Left kidney (tissue), 2 donors: ENCODE data around the gene PRXL2B. TPM values are rescaled to one million over a fixed set of nuclear protein-coding genes. Genes with fewer than 3 reads are reported as not detected.
"Not testable (repeated sequence)": the region's sequence is repeated elsewhere in the genome, so short reads cannot be mapped to it uniquely, and the experiment has no call there.

Source experiments
- DNase-seq: peaks from one replicate; pipeline ENCODE4 v3.0.0-alpha.2; 2013
- polyA plus RNA-seq: library from polyadenylated mRNA; unstranded; fragments of 120-200 nt; gene quantifications from one replicate; pipeline ENCODE4 v1.2.1, GENCODE V29; 2013; ENCODE audit not compliant: insufficient read length

The PRXL2B gene
- polyA plus RNA-seq, 1 donor = 35.4 TPM

DNA sequence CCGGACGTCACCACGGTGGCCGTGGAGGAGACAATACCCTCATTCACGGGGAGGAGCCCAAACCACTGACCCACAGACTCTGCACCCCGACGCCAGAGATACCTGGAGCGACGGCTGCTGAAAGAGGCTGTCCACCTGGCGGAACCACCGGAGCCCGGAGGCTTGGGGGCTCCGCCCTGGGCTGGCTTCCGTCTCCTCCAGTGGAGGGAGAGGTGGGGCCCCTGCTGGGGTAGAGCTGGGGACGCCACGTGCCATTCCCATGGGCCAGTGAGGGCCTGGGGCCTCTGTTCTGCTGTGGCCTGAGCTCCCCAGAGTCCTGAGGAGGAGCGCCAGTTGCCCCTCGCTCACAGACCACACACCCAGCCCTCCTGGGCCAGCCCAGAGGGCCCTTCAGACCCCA is 23.4 kb upstream of the PRXL2B start:
- no peak for DNase-seq

DNA sequence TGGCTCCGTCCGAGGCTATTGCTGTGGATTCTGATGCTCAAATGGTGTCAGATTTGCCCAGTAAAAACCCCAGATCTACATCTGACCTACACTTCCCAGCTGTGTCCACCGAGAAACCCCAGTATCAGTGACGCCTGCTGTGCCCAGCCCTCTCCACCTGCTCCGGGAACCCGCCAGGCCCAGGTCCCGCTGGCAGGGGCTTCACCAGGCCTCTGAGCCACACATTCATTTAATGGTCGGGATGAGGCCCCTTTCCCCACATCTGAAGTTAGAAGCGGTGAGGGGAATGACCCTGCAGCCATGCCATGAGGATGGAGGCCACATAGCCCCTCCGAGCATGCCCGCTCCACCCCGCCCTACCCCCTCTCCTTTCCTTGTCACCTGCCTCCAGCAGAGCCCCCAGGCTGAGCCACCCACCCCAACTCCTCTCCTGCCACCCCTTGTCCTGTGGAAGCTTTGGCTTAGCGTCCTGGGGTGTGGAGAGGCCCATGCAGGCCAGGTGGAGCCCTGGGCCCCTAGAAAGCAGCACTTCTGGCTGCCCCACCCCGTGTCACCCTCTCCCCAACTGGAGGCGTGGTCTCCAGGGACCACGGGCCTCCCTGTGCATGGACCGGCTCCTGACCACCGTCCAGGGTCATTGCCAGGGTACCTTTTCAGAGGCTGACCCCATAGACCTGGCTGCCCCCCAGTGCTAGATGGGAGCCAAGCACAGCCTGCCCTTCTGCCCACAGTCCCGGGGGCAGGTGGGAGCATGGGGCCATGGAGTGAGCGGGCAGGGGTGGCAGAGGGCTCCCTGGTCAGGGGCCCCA is 22.4 kb upstream of the PRXL2B start:
- no peak for DNase-seq

DNA sequence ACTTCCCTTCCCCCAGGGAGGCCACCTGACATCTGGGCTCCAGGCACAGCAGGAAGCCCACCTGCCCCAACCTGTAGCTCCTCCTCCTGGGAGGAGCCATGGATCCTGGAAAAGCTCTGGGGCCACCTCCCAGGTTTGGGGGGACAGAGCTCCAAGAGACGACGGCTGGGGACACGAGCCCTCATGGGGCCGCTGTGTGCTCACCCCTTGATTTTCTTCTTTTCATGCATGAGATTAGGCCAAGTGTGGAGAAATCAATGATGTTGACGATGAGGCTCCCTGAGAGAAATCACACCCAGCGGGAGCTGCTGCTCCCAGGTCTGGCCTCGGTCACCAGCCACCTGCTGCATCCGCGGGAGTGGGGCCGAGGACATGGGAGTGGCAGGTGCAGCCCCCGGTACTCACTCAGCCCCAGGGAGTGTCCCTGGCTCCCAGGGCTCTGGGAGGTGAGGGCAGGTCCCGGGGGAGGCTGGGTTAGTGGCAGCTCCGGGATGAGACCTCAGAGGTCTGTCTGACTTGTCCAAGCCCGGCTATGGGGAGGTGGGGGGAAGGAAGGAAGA is 21.7 kb upstream of the PRXL2B start:
- DNase-seq = no peak

DNA sequence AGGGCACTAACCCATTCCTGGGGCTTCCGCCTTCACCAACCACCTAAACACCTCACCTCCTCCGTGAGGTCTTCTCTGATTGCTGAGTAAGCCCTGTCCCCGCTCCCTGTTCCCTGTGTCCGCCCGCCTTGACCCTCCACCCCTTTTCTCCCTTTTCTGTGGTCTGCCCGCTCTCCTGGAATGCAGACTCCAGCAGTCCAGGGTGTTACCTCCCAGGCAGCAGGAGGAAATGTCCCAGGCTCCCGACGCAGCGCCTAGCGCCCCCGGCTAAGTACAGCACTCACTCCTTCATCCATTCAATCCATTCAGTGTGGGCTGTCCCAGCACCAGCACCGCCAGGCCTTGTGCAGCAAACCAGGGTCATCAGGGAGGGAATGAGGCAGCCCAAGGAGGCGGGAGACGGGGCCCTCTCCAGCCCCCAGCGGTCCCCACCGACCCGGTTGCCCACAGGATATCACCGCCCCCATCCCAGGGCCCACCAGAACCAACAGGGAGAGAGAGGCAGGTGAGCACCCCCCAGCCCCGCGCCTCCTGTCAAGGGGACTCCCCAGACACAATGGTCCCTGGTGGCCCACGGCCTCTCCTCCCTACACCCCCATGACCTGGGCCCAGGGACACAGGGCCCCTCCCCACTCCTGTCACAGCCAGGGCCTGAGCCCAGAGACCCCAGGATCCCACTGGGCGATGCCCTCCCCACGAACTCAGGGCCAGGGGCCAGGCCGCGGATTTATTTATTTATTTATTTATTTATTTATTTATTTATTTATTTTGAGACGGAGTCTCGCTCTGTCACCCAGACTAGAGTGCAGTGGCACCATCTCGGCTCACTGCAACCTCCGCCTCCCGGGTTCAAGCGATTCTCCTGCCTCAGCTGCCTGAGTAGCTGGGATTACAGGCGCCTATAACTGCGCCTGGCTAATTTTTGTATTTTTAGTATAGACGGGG is 20.2 kb upstream of the PRXL2B start:
- no peak for DNase-seq

DNA sequence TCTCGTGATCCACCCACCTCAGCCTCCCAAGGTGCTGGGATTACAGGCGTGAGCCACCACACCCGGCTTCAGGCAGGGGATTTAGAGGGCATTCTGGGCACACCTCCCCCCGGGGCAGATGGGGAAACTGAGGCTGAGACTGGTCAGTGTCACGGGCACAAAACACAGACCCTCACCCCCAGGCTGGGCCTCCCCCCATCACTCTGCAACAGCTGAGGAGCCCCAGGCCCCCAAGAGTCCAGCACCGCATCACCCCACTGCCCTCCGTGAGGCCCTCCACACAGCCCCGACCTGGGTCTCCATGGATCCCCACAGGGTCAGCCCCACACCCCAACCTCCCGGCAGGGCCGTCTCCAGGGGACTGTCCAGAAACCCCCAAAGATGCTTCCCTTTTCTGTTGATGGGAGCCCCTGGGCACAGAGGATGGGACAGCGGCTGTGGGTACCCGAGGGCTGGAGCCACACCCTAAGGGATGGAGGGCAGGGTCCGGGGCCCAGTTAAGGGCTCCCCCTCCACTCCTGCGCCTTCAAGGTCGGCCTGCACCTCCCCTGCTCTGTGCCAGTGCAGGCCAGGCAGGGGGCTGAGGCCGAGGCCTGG is 19.4 kb upstream of the PRXL2B start:
- no peak for DNase-seq

DNA sequence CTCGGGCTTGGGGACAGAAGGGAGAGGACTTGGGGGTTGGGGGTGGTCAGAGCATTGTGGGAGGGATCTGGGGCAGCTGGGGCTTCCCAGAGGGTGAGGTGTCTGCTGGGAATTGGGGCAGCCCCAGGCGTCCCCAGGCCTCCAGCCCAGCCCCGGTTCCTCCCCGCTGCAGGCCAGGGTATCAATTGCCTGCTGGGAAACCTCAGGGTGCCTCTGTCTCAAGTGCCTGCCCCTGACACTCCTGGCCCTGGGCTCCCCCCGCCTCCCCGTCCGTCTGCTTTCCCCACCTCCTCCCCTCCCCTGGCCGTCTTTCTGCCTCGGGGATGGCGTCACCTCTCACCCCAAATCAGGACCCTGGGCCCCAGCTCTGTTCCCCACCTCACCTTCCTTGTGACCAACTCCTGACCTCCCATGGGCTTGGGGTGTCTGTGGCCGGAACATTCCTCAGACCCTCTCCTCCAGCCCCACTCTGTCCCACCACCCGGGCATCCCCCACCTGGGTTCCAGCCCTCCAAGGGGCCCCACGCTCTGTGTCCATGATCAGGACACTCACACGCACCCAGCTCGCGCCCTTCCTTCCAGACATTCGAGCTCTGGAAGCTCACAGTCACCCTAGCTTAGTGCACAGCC is 18.3 kb upstream of the PRXL2B start:
- DNase-seq = not testable (repeated sequence)

DNA sequence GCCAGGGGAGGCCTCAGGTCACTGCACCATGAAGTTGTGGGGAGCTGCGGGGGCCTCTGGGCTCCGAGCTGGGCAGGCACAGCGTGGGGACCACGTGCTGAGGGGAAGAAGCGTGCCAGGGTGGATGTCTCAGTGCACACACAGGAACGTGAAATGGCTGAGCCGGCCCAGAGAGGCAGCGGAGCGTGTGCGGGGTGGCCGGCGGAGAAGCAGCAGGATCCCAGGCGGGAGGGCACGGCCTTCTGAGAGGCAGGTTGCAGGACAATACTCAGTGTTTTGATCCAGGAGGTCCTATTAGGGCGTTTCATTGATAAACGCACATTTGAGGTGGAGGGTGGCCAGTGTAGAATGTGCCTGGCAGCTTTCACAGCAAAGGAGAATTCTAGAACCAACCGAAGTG is 17.5 kb upstream of the PRXL2B start:
- no peak for DNase-seq

DNA sequence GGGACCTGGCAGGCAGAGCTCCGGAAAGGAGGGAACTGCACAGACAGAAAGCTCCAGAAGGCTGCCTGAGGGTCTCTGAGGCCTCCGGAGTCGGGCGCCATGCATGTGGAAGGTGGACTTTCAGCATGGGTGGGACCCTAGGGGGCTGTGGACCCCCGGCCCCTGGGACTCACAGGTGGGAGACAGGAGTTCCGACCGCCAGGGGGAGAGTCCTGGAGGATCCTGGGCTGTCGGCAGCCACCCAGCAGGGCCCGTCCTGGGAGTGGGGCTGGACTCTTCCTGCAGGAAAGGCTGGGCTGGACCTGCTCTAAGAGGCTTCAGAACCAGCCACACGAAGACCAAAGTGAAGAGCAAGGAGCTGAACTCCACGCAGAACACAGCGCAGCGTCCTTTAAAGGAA is 16.9 kb upstream of the PRXL2B start:
- DNase-seq = not testable (repeated sequence)

DNA sequence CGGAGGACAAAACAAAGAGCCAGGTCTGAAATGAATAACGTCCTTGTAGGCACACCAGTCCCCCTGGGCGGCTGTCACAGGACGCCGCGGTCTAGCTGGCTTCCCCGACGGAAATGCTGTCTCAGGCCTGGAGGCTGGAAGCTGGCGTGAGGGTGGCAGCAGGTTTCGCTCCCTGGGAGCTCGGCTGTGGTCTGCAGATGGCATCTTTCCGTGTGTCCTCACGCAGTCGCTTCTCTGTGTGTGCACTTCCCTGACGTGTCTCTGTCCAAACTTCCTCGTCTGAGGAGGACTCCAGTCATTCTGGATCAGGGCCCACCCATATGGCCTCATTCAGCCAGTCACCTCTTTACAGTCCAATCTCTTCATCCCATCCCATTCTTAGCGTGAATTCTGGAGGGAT is 16.2 kb upstream of the PRXL2B start:
- no peak for DNase-seq

DNA sequence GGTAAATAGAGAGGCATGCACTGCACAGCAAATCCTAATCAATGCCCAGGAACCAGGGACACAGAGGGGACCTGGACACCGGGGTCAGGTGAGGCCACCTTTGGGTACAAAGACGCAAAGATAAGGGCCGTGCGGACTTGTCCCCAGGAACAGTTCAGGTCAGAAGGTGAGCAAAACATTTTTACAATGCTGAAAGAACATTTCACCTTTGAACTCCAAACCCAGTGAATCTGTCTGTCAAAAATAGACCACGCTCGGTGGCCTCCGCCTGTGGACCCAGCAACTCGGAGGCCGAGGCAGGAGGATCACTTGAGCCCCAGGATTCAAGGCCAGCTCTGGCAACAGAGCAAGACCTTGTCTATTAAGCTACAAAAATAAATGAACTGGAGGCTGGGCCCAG is 15.2 kb upstream of the PRXL2B start:
- DNase-seq = no peak

DNA sequence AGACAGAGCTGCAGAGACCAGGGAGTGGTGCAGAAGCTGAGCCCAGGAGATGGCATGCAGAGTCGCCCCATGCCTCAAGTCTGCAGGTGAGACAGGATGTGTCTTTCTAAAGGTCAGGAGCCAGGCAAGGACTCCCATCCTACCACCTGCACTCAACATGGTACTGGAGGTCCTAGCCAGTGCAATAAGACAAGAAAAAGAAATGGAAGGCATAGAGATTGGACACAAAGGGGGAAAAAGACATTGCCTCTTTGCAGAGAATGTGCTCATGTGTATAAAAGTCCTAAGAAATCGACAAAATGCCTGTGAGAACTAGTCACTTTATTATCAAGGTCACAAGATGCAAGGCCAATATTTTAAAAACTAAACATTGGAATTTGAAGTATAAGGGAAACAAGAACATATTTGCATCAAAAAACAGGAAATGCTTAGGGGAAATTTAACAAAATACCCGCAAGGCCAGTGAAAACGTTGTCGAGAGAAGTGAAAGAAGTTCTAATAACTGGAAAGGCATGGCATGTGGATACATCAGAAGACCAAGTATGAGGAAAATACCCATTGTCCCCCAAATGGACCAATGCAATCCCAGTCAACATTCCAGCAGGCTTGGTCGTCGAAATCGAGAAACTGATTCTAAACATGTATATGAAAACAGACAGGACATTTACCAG is 13.2 kb upstream of the PRXL2B start:
- DNase-seq = no peak

DNA sequence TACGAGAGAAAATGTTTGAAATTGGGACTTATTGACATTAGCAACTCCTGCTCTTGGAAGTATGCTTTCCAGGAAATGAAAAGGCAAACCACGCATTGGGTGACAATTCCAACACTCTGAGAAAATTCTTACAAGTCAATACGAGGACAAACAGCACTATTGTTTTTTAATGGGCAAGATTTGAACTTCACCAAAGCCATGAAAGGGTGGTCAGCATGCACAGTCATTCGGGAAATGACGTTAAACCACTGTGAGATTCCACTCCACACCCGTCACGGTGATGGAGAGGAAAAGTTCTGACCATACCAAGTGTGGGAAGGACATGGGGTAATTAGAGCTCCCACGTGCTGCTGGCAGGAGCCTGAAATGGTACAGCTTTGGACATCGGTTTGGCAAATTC is 12.2 kb upstream of the PRXL2B start:
- DNase-seq = no peak

DNA sequence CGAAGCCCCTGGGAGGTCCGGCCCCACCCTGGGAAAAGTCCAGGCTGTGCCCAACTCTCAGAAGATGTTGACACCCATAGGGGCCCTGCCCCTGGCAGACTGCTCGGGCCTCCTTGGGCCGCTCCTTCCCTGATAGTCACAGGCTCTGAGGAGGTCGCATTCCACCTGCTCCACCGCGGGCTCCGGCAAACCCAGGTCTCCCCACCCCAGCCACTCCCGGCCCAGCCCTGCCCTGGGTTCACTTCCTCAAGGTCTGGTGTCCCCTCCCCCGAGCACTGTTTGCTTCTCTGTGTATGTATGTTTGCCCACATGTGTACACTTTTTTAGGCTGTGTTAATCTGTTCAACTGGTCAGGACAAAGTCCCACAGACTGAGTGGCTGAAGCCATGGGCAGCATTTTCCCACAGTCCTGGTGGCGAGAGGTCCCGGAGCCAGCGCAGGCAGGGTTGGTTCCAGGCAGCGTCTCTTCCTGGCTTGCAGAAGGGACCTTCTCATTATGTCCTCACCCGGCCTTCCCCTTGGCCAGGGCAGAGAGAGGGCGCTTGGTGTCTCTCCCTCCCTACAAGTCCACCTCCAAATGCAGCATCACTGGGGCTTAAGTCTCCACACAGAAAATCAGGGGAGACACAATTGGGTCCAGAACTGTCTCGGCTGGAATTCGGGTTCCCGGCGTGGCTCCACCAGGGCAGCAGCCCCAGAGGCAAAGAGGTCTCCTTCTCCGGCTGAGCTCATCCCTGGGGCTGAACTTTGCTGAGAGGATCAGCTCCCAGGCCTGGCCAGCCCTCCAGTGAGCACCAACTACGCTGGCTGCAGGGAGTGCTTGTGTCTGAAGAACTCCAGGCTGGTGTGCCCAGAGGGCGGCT is 10.5 kb upstream of the PRXL2B start:
- DNase-seq = no peak

DNA sequence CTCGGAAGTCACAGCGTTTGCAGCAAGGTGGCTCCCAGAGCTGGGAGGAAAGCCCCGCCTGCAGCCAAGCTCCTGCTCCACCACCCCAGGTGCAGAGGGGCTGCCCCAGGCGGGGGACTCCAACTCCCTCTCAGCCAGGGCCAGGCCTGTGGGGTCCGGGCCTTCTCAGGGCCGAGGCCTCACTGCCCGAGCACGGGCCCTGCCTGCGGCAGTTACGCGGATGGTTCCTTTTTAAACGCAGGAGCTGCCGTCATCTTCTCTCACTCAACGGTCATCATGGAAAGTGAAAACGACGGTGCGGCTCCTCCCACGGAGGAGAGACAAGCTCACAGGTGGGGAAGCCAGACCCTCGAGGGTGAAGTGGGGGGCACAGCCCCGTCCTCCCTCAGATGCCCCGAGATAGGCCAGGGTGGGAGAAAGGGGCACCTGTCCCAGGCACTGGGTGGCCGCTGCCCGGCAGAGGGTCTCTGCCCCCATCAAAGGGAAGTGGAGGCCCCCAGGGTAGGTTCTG is 9.0 kb upstream of the PRXL2B start:
- DNase-seq = not testable (repeated sequence)

DNA sequence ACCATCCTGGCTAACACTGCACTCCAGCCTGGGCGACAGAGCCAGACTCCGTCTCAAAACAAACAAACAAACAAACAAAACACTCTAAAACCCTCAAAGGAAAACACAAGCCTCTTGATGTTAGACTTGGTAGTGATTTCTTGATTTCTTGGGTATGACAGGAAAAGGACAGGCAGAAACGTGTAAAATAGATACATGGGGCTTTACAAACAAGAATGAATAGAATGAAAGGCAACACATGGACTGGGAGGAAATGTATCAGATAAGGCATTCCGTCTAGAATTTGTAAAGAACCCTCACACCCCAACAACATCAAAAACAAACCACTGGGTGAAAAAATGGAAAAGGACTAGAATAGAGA is 7.8 kb upstream of the PRXL2B start:
- no peak for DNase-seq

DNA sequence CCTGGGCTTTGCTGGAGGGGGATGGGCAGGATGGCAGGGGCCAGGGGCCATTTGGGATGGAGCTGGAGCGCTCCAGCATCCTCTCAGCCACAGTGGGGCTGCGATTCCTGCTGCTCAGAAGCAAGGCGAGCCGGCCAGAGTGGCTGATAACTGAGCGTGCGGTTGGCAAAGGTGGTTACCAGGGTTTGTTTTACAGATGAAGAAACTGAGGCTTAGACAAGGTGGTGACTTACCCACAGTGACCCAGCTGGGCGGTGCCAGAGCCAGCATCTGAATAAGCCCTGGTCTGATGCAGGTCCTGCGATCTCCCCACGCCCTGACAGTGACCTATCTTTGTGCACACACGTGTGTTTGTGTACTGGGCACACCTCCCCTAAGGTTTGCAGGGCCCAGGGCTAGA is 5.9 kb upstream of the PRXL2B start:
- no peak for DNase-seq

DNA sequence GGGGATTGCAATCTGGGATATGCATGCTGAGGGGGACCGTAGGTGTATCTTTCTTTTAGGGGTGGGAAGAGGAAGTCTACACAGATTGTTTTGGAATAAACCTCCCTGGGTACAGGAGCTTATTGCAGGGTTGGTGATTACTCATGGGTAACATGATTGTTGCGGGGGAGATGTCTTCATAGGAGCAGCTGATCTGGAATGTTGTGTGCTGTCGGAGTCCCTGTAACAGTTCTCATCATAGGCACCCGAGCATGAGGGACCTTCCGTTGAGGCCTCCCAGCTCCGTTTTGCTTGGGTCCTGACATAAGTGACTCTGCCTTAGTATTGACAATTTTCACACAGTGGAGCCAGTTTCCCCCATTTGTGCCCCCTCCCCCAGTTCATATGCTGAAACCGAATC is 4.2 kb upstream of the PRXL2B start:
- DNase-seq = no peak

DNA sequence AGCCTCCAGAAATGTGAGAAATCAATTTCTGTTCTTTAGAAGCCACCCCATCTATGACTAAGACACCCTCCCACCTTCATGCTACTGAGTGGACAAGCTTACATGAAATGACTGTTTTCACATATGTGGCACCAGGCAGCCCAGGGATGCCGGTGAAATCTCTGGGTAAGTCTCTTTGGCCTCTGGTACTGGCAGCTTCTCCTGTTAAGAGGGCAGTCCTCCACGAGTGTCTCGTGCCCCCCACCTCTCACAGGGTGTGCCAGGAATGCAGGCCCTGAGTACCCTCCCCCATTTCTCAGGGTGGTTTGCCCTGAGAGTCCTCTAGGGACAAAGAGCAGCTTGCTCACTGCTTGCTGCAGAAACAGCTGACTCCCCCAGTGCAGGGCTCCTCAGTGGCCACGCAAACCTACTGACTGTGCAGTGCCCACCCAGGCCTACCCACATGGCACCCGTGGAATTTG is 3.2 kb upstream of the PRXL2B start:
- no peak for DNase-seq

DNA sequence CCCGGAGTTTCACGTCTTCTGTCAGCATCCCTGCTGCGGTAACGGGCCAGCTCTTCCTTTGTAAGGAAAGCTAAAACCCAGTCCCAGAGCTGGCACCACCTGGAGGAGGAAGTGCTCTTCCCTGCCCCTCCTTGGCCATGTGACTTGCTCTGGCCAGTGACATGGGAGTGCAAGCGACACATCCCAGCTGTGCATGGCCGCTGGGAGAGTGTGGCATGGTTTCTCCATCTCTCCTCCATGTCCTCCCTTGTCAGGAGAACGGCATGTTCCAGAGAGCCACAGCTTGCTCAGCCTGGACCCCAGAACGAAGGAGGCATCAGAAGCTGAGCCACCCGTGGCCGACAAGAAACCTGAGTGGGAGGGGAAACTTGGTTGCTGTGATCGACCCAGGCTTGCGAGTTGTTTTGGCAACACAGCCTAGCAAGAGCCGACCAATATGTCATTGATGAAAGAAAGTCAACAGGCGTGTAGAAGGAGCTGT is 2.7 kb upstream of the PRXL2B start:
- DNase-seq = no peak

DNA sequence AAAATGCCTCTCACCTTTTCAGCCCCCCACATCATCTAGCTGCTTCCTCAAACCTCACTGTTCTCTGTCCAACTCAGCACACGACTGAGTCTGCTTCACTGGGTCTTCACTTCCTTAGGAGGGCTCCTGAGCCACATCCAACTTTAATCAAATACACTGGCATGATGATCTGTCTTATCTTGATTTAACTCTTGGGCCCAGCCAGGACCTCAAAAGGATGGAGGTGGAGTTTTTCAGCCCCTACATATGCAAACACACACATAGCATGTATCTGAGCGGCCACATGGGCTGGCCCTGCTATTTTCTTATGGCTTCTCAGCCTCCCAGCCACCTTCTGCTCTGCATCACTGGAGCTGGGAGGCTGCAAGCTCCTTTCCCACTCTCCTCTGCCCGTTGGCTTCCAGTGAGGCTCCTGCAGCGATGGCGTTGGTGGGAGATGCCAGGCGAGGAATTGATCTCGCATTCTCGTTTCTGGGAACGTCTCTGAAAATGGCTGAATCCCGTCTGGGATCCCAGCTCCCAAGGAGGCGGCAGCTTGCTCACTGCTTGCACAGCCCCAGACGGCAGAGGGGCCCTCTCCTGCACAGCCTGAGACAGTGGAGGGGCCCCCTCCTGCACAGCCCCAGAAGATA is 1.8 kb upstream of the PRXL2B start:
- no peak for DNase-seq
